Amniotic epithelial cell (primary cell): Measurements from ENCODE around the gene RBFOX2.

Experiments used
- DNase-seq: peaks from one replicate; pipeline ENCODE4 v3.0.0-alpha.2; 2010; ENCODE audit warnings: low read depth

Gene RBFOX2

DNA sequence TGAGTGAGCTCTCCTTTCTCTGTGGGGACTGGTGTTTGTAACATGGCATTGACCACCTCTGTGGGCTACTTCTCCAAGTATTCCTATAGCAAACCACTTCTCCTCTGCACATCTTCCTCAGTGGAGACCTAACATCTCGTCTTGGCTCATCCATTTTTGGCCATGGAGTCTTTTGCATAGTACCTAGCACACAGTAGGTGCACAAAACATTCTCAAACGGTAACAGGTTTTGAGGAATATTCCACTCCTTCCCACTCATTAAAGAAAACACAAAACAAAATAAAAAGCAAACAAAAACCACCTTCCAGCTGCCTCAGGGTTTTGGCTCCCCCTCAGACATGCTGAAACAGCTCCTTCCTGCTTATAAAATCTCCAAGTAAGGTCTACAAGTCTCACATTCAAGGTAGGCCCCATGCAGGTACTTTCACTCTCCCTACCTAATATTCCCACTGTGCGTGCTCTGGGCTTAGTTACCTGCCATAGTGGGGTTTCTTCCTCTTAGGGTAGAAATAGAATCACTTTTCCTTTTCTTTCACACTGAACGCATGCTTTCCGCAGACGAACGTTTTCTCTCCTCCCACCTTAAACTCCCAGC, 132.4 kb downstream of the RBFOX2 start:
- DNase-seq: no peak

DNA sequence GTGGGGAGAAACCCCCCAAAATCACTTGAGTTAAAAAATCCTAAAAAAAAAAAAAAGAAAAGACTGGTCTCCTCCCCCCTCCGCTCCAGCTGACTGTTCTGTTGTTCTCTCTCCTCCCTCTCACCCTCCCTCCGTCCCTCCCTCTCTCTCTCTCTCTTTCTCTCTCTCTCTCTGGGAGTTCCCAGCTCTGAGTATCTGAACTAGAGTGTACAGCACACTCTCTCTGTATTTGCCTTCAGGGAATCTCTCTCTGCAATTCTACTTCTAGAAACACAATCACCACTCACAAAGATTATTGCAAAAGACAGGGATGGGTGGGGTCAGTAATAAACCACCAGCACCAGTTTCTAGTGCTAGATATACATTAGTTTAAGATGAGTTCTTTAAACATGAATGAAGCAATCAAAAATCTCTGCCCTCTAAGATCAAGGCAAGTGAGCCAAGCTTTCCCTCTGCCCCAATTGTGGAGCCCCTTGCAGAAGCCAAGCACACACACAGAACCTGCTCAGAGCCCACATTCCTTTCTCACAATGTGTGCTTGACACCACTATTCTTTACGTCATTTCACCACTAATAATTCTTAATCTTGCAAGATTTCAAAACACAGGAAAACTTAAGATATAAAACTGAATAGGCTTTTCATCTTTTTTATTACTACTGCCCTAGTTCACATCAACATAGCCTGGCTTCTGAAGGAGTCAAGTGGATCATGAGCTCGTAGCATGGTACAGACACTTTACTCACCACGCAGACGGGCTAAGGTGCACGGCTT, 133.5 kb downstream of the RBFOX2 start:
- peak; percentile 96 for DNase-seq

- peak; percentile 59 for DNase-seq
These were observed 134.2 kb downstream of the RBFOX2 start for GRCh38 chr22:35894464-35894878.

GRCh38 chr22:35893698-35894097, 134.9 kb downstream of the RBFOX2 start:
- DNase-seq: peak; percentile 20

GRCh38 chr22:35892192-35892591, 136.4 kb downstream of the RBFOX2 start:
- peak; percentile 73 for DNase-seq

DNA sequence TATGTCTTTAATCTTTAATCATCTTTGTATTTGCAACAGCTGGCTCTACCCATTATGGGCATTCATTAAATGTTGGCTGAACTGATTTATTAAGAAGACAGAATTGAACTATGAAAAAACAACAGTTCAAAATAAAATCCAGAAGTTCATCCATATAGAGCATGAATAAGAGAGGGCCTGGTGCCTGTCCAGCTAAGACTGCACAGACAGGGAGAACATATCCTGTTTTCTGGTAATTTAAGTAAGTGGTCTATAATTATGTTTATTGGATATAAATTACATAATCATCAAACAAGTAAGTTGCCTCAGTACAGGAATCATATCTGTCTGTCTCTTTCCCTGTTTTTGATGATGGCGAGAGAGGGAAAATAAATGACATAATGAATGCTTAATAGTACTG, 137.2 kb downstream of the RBFOX2 start:
- DNase-seq: no peak

DNA sequence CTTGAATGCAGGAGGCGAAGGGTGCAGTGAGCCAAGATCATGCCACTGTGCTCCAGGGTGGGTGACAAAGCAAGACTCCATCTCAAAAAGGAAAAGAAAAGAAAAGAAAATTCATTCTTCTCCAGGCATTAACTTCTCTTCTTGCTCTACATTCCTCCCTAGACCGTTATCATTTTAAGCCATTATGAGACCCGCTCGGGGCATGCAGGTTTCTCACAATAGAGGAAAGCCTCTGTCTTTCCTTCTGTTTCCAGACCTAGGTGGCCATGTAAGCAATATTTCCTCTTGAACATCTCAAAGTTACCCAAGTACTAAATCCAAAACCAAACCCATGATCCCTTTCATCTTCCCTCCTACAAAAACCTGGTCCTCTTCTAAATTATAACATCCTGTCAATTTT, 139.6 kb downstream of the RBFOX2 start:
- no peak for DNase-seq

- peak; percentile 48 for DNase-seq
These were observed 140.3 kb downstream of the RBFOX2 start for GRCh38 chr22:35888181-35888870.

- peak; percentile 73 for DNase-seq
These were observed 141.2 kb downstream of the RBFOX2 start for GRCh38 chr22:35887296-35887875.

DNA sequence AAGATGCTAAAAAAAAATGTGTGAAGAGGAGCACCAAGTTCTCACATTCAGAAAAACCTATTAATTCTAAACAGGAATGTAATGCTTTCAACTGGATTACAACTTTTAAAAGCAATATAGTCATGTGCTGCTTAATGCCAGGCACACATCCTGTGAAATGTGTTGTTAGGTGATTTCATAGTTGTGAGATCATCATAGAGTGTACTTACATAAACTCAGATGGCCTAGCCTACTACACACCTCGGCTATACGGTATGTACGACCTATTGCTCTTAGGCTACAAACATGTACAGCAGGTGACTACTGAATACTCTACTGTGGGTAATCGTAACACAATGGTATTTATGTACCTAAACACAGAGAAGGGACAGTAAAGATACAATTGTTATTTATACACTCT, 142.3 kb downstream of the RBFOX2 start:
- peak; percentile 22 for DNase-seq

GRCh38 chr22:35884529-35884928, 144.1 kb downstream of the RBFOX2 start:
- DNase-seq: no peak

DNA sequence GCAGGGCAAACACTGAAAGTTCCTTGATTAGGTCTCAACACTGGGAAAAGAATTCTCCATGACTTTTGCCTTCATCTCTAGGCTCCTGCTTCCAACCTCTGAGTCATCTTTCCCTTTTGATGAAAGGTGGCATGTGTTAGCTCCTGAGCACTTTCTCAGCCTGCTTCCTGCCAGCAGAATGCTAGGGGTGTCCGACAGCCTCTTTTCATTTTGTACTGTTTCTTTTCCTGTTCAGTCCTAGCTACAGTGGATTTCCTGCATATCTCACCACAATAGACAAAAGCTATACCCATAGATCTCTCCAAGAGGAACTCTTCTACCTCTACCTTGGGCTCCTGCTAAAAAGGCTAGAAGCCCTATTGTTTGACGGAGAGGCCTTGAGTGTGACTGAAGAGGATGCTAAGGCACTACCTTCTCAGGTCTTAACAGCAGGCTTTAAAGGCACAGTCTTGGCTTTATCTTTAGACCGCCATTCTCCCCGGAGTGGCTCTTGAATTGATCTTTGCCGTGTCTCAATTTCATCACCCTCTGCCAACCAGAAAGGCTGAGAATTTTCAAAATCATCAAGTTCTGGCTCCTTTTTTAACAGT, 145.5 kb downstream of the RBFOX2 start:
- DNase-seq: peak; percentile 48

- peak; percentile 19 for DNase-seq
These were observed 146.2 kb downstream of the RBFOX2 start for GRCh38 chr22:35882211-35883030.

- no peak for DNase-seq
These were observed 149.3 kb downstream of the RBFOX2 start for GRCh38 chr22:35879351-35879750.

- no peak for DNase-seq
These were observed 155.2 kb downstream of the RBFOX2 start for GRCh38 chr22:35873426-35873825.

- DNase-seq: no peak
These were observed 156.2 kb downstream of the RBFOX2 start for GRCh38 chr22:35872451-35872850.

- DNase-seq: no peak
These were observed 157.9 kb downstream of the RBFOX2 start for GRCh38 chr22:35870517-35871293.

GRCh38 chr22:35868938-35869337, 159.7 kb downstream of the RBFOX2 start:
- peak; percentile 29 for DNase-seq

- DNase-seq: peak; percentile 71
These were observed 162.0 kb downstream of the RBFOX2 start for GRCh38 chr22:35866651-35867050.

DNA sequence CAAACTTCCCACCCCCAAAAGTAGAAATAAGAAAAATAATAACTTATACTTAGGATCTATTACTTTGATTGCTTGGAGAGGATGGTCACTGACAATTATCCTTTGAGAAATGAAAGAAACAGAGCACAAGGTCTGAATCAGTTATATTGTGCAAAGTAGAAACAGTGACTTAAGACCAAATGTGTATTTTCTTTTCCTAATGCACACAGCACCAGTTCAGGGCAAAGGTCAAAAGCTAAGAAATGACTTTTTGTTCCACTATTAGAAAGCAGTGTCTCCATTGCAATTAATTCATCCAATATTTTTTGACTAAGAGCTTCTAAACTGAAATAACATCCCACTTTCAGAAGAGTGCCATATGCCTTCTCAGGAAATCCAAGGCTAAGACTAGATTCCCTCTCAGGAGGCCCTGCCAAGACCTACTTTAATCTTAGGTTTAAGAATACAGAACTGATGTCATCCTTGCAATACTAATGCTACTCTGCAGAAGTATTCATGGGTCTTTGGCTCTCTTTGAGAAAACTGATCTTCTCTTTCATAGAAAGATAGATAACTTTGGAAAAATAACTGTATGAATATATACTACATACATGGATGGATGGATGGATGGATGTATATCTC, 164.0 kb downstream of the RBFOX2 start:
- DNase-seq: no peak
